UCSD-AML1 (cell line): ENCODE measurements around the gene AGER.
A peak's percentile ranks its signal among the peaks of the same experiment; 100 is the strongest.

Source experiments
- DNase-seq: peaks from one replicate; lab custom pipeline; 2025; ENCODE audit not compliant: unreplicated experiment; lab: John Stamatoyannopoulos, UW

The AGER gene

DNA sequence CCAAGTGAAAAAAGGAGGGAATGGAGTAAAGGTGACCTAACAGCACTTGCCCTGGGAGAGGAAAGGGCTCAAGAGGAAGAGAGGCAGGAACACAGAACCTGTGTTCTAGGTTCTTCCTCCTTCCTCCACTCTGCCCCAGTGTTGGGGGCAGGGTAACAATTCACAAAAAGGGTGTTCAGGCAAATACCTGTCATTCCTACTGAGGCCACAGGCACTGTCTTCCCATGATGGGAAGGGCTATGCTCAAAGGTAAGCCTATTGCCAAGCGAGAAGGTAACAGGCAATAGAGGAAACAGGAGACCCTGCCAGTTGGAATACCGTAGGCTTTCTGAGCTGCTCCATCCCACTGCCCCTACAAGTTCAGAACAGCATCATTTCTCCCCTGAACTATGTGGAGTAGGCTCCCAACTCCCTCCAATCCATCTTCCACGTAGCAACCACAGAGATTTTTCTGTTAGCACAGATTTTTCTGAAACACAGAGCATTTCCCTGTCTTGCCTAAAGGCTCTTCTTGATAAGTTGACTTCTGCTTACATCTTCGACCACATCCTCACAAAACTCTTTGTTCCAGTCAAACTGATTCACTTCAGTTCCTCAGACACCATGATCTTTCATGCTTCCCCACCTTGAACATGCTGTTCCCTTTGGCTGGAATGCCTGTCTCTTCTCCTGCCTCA lies 10.9 kb downstream of the AGER start:
- no peak for DNase-seq

GRCh38 chr6:32171234-32171633 lies 12.8 kb downstream of the AGER start:
- no peak for DNase-seq

DNA sequence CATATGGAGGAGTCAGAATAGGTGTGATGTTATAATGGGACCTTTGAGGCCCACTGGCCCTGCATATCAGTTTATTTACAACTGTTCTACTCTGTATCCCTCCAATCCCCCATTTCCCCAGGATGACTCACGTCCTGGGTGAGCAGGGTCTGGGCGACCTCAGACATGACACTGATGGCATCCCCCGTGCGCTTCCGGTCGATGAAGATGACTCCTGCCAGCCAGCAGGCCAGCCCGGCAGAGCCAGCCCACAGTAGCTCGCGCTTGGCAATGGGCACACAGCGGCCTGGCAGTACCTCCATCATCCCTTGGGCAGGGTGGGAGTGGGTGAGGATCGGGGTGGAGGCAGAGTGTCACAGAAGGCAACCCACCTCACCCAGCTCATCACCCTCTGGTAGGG lies 13.8 kb downstream of the AGER start:
- no peak for DNase-seq

- no peak for DNase-seq
Measured at GRCh38 chr6:32168807-32169591, 15.1 kb downstream of the AGER start.

GRCh38 chr6:32168350-32168749 lies 15.7 kb downstream of the AGER start:
- no peak for DNase-seq

GRCh38 chr6:32167761-32168262 lies 16.2 kb downstream of the AGER start:
- DNase-seq = no peak

GRCh38 chr6:32167154-32167760 lies 16.8 kb downstream of the AGER start:
- no peak for DNase-seq

DNA sequence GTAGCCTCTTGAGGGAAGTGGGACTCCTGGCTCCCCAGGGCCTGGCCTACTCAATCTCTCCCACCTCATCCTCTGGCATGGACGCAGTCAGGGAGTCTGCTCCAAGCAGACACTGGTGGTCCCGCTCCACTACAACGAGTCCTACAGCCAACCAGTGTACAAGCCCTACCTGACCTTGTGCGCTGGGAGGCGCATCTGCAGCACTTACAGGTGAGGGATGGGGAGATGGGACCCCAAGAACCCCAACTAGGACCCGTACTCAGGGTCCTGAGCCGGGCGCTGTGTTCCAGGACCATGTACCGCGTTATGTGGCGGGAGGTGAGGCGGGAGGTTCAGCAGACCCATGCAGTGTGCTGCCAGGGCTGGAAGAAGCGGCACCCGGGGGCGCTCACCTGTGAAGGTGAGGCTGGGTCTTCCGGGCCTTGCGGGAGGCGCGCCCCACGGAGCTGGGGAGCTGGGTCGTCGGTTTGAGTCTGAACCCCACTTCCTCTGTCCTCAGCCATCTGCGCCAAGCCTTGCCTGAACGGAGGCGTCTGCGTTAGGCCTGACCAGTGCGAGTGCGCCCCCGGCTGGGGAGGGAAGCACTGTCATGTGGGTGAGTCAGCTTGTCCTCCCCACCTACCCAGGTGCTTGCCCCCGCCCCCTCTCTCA lies 17.5 kb downstream of the AGER start:
- DNase-seq = no peak

DNA sequence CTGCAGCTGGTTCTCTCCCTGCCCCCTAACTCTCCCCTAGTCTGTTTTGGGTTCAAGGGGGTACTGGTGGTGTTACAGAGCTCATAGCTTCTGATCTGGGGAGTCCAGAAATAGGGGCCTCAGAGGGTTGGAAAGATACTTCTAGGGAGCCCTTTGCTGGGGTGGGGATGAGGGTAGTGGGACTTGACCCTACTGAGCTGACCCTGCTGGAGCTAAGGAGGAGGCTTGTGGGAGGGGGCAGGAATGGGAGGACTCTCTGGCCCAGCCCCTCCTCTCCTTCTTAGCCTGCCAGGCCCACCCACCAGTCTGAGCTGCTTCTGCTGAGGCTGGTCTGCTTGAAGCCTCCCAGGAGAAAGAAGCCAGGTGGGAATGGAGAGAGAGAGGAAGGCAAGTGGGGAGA lies 19.8 kb downstream of the AGER start, which contains the start of gene EGFL8:
EGFL8 (plus strand) TSS at position 301 of the 400 bp plus-strand sequence. CDS start 1,571 bp downstream, outside the sequence.
- no peak for DNase-seq

- no peak for DNase-seq
Measured at GRCh38 chr6:32163559-32164258, 20.3 kb downstream of the AGER start.

DNA sequence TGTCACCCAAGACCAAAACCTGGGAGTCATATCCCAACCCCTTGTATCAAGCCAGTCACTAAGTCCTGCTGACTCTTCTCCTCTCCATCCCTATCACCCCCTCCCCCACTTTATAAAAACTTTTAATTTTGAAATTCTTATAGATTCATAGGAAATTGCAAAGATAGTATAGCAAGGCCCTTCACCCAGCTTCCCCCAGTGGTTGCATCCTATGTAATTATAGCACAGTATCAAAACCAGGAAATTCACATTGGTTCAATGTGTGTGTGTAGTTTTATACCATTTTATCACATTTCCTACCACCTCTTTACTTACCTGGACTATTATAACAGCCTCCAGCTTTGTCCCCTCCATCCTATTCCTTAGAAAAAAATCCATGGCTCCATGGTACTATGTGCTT lies 26.0 kb downstream of the AGER start:
- DNase-seq = no peak

- DNase-seq = no peak
Measured at GRCh38 chr6:32156891-32157290, 27.2 kb downstream of the AGER start.

GRCh38 chr6:32154514-32155161 lies 29.4 kb downstream of the AGER start:
- peak; percentile 70 for DNase-seq

- peak; percentile 89 for DNase-seq
Measured at GRCh38 chr6:32153564-32154513, 30.2 kb downstream of the AGER start, which contains the start of gene PPT2. PPT2 (plus strand) TSS chr6:32154141; CDS start chr6:32154595, 454 bp downstream.

DNA sequence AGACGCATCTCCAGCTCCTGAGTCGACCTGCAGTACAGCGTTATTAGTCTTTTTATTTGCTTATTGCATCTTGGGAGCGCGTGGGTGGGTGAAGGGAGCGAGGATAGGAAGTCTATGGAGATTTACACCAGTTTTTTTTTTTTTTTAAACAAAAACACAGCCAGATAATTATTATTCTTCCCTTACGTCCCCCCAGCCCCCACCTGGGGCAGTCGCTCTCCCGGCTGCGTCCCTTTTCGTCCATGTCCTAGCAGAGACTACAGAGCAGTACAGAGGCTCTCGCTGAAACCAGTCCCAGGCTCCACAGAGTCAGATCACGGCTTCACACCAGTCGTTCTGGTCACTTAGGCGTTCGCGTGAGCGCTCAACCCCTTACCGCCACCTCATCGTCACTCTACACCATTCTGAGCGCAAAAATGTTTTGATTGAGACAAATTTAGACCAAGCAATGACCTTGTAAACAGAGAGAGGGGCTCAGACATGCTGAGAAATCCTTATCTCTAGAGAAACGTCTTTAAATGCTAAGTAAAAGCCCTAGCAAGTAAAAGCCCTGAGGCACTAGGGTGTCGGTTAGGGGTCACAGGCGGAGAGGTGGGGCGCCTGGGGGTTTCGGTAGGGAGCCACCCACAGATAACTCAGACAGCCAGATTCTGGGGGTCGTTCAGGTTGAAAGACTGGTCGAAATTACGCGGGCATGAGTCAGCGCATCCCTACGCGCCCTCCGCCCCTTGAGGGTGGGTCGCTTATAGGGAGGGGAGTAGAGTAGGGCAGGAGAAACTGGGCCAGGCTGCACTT lies 31.1 kb downstream of the AGER start:
- no peak for DNase-seq

DNA sequence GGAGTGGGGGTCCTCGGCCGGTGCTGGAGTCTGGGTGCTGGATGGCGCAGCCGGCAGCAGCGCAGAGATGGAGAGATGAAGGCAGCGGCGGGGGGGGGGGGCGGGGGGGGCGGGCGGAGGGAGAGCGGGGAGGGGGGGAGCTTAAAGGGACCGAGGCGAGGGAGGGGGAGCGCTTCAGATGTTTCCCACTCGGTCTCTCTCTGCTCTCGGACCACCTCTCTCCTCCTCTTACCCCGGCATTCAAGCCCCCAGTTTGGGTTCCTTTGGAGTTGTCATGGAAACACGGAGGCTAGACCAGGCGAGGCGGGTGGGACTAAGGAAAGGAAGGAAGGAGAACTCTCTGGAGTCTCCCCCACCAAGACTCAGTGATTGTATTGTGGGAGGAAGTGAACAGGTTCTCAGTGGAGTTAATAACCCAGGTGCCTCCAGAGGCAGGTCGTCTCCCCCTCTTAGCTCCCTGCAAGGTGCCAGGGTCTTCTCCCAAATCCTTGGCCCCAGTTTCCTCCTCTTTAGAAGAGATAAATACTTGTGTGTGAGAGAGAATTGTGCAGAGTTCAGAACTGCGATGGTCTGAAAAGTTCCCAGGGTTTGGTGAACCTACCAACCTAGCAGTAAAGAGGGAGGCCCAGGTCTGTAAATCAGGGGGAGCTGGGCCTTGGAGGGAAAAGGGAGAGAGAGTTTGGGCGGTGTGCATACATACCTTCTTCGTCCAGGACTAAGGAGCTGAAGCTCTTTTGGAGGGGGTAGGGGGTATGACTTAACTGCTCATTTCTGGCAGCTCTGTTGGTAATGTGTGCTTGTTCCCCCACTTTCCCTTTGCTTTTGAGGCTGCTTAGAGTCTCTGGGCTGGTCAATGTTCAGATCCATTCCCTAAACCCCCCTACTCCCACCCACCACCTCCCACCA lies 31.9 kb downstream of the AGER start, which contains the start of gene PRRT1:
PRRT1 (minus strand) TSS at position 77 of the 906 bp plus-strand sequence. CDS start 112 bp downstream, outside the sequence.
- no peak for DNase-seq
